ENCODE results near the gene PTPDC1. TPM values are rescaled to one million over a fixed set of nuclear protein-coding genes. Genes with fewer than 3 reads are reported as not detected.

PTPDC1 gene, protein sequence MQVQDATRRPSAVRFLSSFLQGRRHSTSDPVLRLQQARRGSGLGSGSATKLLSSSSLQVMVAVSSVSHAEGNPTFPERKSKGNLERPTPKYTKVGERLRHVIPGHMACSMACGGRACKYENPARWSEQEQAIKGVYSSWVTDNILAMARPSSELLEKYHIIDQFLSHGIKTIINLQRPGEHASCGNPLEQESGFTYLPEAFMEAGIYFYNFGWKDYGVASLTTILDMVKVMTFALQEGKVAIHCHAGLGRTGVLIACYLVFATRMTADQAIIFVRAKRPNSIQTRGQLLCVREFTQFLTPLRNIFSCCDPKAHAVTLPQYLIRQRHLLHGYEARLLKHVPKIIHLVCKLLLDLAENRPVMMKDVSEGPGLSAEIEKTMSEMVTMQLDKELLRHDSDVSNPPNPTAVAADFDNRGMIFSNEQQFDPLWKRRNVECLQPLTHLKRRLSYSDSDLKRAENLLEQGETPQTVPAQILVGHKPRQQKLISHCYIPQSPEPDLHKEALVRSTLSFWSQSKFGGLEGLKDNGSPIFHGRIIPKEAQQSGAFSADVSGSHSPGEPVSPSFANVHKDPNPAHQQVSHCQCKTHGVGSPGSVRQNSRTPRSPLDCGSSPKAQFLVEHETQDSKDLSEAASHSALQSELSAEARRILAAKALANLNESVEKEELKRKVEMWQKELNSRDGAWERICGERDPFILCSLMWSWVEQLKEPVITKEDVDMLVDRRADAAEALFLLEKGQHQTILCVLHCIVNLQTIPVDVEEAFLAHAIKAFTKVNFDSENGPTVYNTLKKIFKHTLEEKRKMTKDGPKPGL
- 5.3 and 6.4 TPM in 2 replicates for total RNA-seq

DNA sequence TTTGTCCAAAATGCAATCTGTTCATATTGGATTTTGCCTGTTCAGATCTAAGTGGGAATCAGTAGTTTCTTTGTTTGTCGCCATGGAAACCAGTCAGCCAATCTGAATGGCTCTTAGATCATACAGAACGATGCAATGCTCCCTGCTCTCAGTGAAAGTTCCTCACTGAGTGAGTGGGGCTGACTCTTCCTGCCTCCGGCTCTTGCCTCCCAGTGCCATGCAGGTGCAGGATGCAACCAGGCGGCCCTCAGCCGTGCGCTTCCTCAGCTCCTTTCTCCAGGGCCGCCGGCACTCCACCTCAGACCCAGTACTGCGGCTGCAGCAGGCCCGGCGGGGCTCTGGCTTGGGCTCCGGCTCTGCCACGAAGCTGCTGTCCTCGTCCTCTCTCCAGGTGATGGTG, at the start of gene PTPDC1:
Gene PTPDC1, plus strand, starts transcription at position 151 of the 400 bp plus-strand sequence. Its CDS starts 67 bp downstream, at position 218.

Other genes with a start within 250 kb of the PTPDC1 start
- under 0.01 TPM in 1 of 2 replicates, not detected in the other for gene BARX1, start 129.1 kb upstream of the PTPDC1 start, total RNA-seq
- gene ZNF169, start 174.8 kb downstream of the PTPDC1 start, total RNA-seq = 1.9 and 2.7 TPM in 2 replicates
- gene NUTM2F, start 244.2 kb downstream of the PTPDC1 start, total RNA-seq = not detected in 2 replicates